A549 (cell line): Measurements from ENCODE around the gene TVP23A. TPM values are rescaled to one million over a fixed set of nuclear protein-coding genes. Genes with fewer than 3 reads are reported as not detected.

ENCODE experiments used
- ATAC-seq, 2 experiments: fragments of 200-7000 bp in 1 of 2; fragments of >200 bp in 1 of 2; cut with Nextera tagmentation in 1 of 2; cut with Tn5 transposase in 1 of 2; 3 replicates each; pipeline versions ENCODE4 v1.8.0 to v1.9.1; 2018 to 2020; ENCODE audit warnings: mild to moderate bottlenecking in 1 of 2, moderate library complexity in 1 of 2
- CTCF ChIA-PET: fragments of 300-600 bp; sonication (Branson Sonifier 250); formaldehyde crosslinking; extraction: SDS; loops from one replicate; lab custom pipeline; 2021; ENCODE audit warnings: antibody characterized with exemption, inconsistent platforms; lab: Yijun Ruan, JAX
- POLR2A ChIA-PET: fragments of 350-600 bp; formaldehyde crosslinking; extraction: SDS; loops from one replicate; lab custom pipeline; 2021; ENCODE audit warnings: antibody characterized with exemption, inconsistent platforms; lab: Yijun Ruan, JAX
- DNase-seq, 2 experiments: peaks; one replicate each; pipeline versions ENCODE4 v3.0.0 to v3.0.0-alpha.2; 2011 to 2016; ENCODE audit warnings: low read depth in 1 of 2, low spot score in 1 of 2
- FAIRE-seq: peaks from 2 replicates; lab custom pipeline; 2011; peaks lifted over from hg19 to GRCh38; lab: Jason Lieb, UNC
- H3K27ac ChIP-seq, 2 experiments: fragments of >200 bp; sonication (Bioruptor Twin); formaldehyde crosslinking; 3 replicates each; pipeline ENCODE4 v1.5.1; 2016 to 2017
- H3K4me1 ChIP-seq: fragments of >200 bp; sonication (Bioruptor Twin); formaldehyde crosslinking; 3 replicates; pipeline ENCODE4 v1.6.1; 2016
- H3K4me2 ChIP-seq: fragments of >200 bp; sonication (Bioruptor Twin); formaldehyde crosslinking; 3 replicates; pipeline ENCODE4 v1.6.1; 2016
- H3K4me3 ChIP-seq: fragments of >200 bp; sonication (Bioruptor Twin); formaldehyde crosslinking; 3 replicates; pipeline ENCODE4 v1.5.1; 2016
- H3K9me3 ChIP-seq: fragments of >200 bp; sonication (Bioruptor Twin); formaldehyde crosslinking; 3 replicates; pipeline ENCODE4 v1.6.1; 2016
- ATOH8 ChIP-seq: fragments of 250-450 bp; sonication (Bioruptor Pico); IDR thresholded peaks from 2 replicates; pipeline ENCODE4 v1.5.0; 2020; ENCODE audit warnings: low read depth, mild to moderate bottlenecking, moderate library complexity
- BCL3 ChIP-seq: fragments of >200 bp; sonication (Bioruptor Twin); formaldehyde crosslinking; IDR thresholded peaks from 3 replicates; pipeline ENCODE4 v1.6.1; 2016
- BHLHE40 ChIP-seq: IDR thresholded peaks from 2 replicates; pipeline ENCODE4 v1.6.1; 2012; ENCODE audit warnings: low read depth, low read length, inconsistent platforms
- CBX2 ChIP-seq: fragments of 200-600 bp; sonication (generic); IDR thresholded peaks from 2 replicates; pipeline ENCODE4 v1.6.1; 2016; ENCODE audit warnings: low read depth, mild to moderate bottlenecking, borderline replicate concordance
- CTCF ChIP-seq: fragments of >200 bp; sonication (Bioruptor Twin); formaldehyde crosslinking; IDR thresholded peaks from 3 replicates; pipeline ENCODE4 v1.5.1; 2016
- E2F6 ChIP-seq: IDR thresholded peaks from 2 replicates; pipeline ENCODE4 v1.6.1; 2012; ENCODE audit warnings: low read depth, borderline replicate concordance
- EHMT2 ChIP-seq: fragments of 200-600 bp; sonication (generic); IDR thresholded peaks from 2 replicates; pipeline ENCODE4 v1.6.1; 2016; ENCODE audit warnings: antibody characterized with exemption, low read depth, mild to moderate bottlenecking, moderate library complexity
- EP300 ChIP-seq, 2 experiments: fragments of >200 bp; sonication (Bioruptor Twin); formaldehyde crosslinking; IDR thresholded peaks; 2 replicates in 1 of 2; 3 replicates in 1 of 2; pipeline ENCODE4 v1.6.1; 2016 to 2017
- FOSB ChIP-seq: fragments of 250-450 bp; sonication (Bioruptor Pico); IDR thresholded peaks from 2 replicates; pipeline ENCODE4 v1.5.0; 2020; ENCODE audit warnings: mild to moderate bottlenecking, moderate library complexity
- FOXS1 ChIP-seq: fragments of 250-450 bp; sonication (Bioruptor Pico); IDR thresholded peaks from 2 replicates; pipeline ENCODE4 v1.5.0; 2020; ENCODE audit warnings: mild to moderate bottlenecking, moderate library complexity
- HES2 ChIP-seq: fragments of >200 bp; sonication (Bioruptor Twin); formaldehyde crosslinking; IDR thresholded peaks from 2 replicates; pipeline ENCODE4 v1.6.1; 2016
- HEYL ChIP-seq: fragments of 250-450 bp; sonication (Bioruptor Pico); IDR thresholded peaks from 2 replicates; pipeline ENCODE4 v1.8.0; 2021; ENCODE audit warnings: mild to moderate bottlenecking, moderate library complexity
- HOXB13 ChIP-seq: fragments of 250-450 bp; sonication (Bioruptor Pico); IDR thresholded peaks from 2 replicates; pipeline ENCODE4 v1.5.0; 2020; ENCODE audit warnings: low read depth, mild to moderate bottlenecking, moderate library complexity
- HOXB5 ChIP-seq: fragments of 250-450 bp; sonication (Bioruptor Pico); IDR thresholded peaks from 2 replicates; pipeline ENCODE4 v1.5.0; 2020; ENCODE audit warnings: mild to moderate bottlenecking, moderate library complexity
- JUN ChIP-seq, 2 experiments: fragments of >200 bp; sonication (Bioruptor Twin); formaldehyde crosslinking; IDR thresholded peaks; 2 replicates in 1 of 2; 3 replicates in 1 of 2; pipeline ENCODE4 v1.6.1; 2016 to 2017
- NFE2L2 ChIP-seq: fragments of 150-350 bp; conservative IDR thresholded peaks from 2 replicates; pipeline ENCODE4 v1.6.1; 2014; ENCODE audit warnings: low read length
- PBX3 ChIP-seq: IDR thresholded peaks from 2 replicates; pipeline ENCODE4 v1.6.1; 2012
- RAD21 ChIP-seq, 2 experiments: fragments of >200 bp in 1 of 2; sonication (Bioruptor Twin) in 1 of 2; formaldehyde crosslinking in 1 of 2; IDR thresholded peaks in 1 of 2; conservative IDR thresholded peaks in 1 of 2; 2 replicates in 1 of 2; 3 replicates in 1 of 2; pipeline ENCODE4 v1.6.1; 2012 to 2018; ENCODE audit warnings: inconsistent platforms in 1 of 2
- SMC3 ChIP-seq: fragments of >200 bp; sonication (Bioruptor Twin); formaldehyde crosslinking; IDR thresholded peaks from 3 replicates; pipeline ENCODE4 v1.6.1; 2018; ENCODE audit warnings: inconsistent platforms
- TFCP2L1 ChIP-seq: fragments of 250-450 bp; sonication (Bioruptor Pico); IDR thresholded peaks from 2 replicates; pipeline ENCODE4 v1.5.0; 2021; ENCODE audit warnings: mild to moderate bottlenecking
- ZFP36 ChIP-seq: fragments of 450-650 bp; IDR thresholded peaks from 2 replicates; pipeline ENCODE4 v1.6.1; 2014; ENCODE audit warnings: borderline replicate concordance; ENCODE audit not compliant: partially characterized antibody
- ZSCAN20 ChIP-seq: fragments of 250-450 bp; sonication (Bioruptor Pico); IDR thresholded peaks from 2 replicates; pipeline ENCODE4 v1.8.0; 2022; ENCODE audit warnings: mild to moderate bottlenecking, moderate library complexity
- WGBS: methylation state at CpG from one replicate; pipeline ENCODE4 v1.1.6; 2017; ENCODE audit errors: missing lambda C conversion rate; 5-methylcytosine and 5-hydroxymethylcytosine counted together
- polyA plus RNA-seq, 4 experiments: library from polyadenylated mRNA; depleted of rRNA in 3 of 4; stranded (reverse); fragments of >200 nt; fragmentation: RNase III in 1 of 4; extraction: RNeasy Plus Mini Kit Qiagen cat#74134 plus additional on column Dnase treatment in 1 of 4; gene quantifications; 2 replicates in 3 of 4; 3 replicates in 1 of 4; pipeline ENCODE4 v1.2.3, GENCODE V29; 2011 to 2017

The TVP23A gene
- polyA plus RNA-seq, 2 of the 4 experiments (the other 2 are of a cell fraction), result 0.03 TPM; not detected in 1

- CTCF ChIA-PET, result no interaction called here
- Histone ChIP-seq H3K4me3 (no peak overlapping the region), H3K9me3 (no peaks in the 10 kb centered on the region), H3K4me2 (no peak overlapping the region), H3K4me1 (no peaks in the 10 kb centered on the region), H3K27ac (no peak overlapping the region)
- ATAC-seq, result no peak
- 43% methylated on average over 3 of the region's 3 CpGs for WGBS
- FAIRE-seq, result no peak
- DNase-seq, result no peak
- POLR2A ChIA-PET, result no interaction called here
- TF ChIP-seq HEYL (CRISPR knock-in tag) (no peak), TFCP2L1 (CRISPR knock-in tag) (no peak), ZFP36 (no peak), BCL3 (no peak), CBX2 (no peak), HES2 (no peak), EHMT2 (no peak), FOSB (CRISPR knock-in tag) (no peak), ZSCAN20 (CRISPR knock-in tag) (no peak), E2F6 (no peak), RAD21 (conservative IDR thresholded peaks at IDR 0.05 in 1 of 2, IDR thresholded peaks at IDR 0.05 in 1 of 2) (no peak), ATOH8 (CRISPR knock-in tag) (no peak), CTCF (no peak), NFE2L2 (no peak), BHLHE40 (no peak)
Measured at GRCh38 chr16:10851512-10851911, 32.9 kb upstream of the TVP23A start.

GRCh38 chr16:10850478-10850850, 31.9 kb upstream of the TVP23A start:
- Histone ChIP-seq H3K4me1 (no peaks in the 10 kb centered on the region), H3K9me3 (no peaks in the 10 kb centered on the region), H3K4me3 (no peak overlapping the region), H3K27ac (no peak overlapping the region), H3K4me2 (no peak overlapping the region)
- ATAC-seq (no peak), FAIRE-seq (no peak), DNase-seq (no peak)
- TF ChIP-seq EHMT2 (no peak), PBX3 (no peak), HOXB13 (CRISPR knock-in tag) (no peak), CTCF (no peak), HEYL (CRISPR knock-in tag) (no peak), RAD21 (conservative IDR thresholded peaks at IDR 0.05 in 1 of 2, IDR thresholded peaks at IDR 0.05 in 1 of 2) (no peak), FOXS1 (no peak), EP300 (IDR thresholded peaks at IDR 0.05) (no peak), ZSCAN20 (CRISPR knock-in tag) (no peak), JUN (IDR thresholded peaks at IDR 0.05) (no peak), HOXB5 (CRISPR knock-in tag) (no peak), SMC3 (no peak)
- CTCF ChIA-PET, result interaction anchor here (1.0 to 1.2 kb wide), 2 partner anchors 53 to 68 kb away, joined by 4 read pairs; no protein-coding TSS in a partner anchor
- POLR2A ChIA-PET, result interaction anchor here (1.1 kb wide), 1 partner anchor 106 kb away, joined by 3 read pairs; the partner anchor contains the start of gene NUBP1
- WGBS, result 9% methylated on average over 4 of the region's 4 CpGs
